Muscle of leg (tissue), 11 donors: ENCODE results near the gene FAM240A. TPM values are rescaled to one million over a fixed set of nuclear protein-coding genes. Genes with fewer than 3 reads are reported as not detected.
"Not testable (repeated sequence)": the region's sequence is repeated elsewhere in the genome, so short reads cannot be mapped to it uniquely, and the experiment has no call there.

Source experiments
- DNase-seq: peaks from one replicate; pipeline ENCODE4 v3.0.0; 2013
- H3K27ac ChIP-seq: one replicate; pipeline ENCODE4 v1.5.1; 2013; ENCODE audit warnings: mild to moderate bottlenecking, low read length, control low read depth
- H3K27me3 ChIP-seq: one replicate; pipeline ENCODE4 v1.6.1; 2013; ENCODE audit warnings: low read length; ENCODE audit not compliant: control insufficient read depth, insufficient read depth
- H3K36me3 ChIP-seq: one replicate; pipeline ENCODE4 v1.6.1; 2013; ENCODE audit warnings: low read length; ENCODE audit not compliant: control insufficient read depth, insufficient read depth
- H3K4me1 ChIP-seq: one replicate; pipeline ENCODE4 v1.6.1; 2013; ENCODE audit warnings: low read length; ENCODE audit not compliant: control insufficient read depth, insufficient read depth
- H3K4me3 ChIP-seq: one replicate; pipeline ENCODE4 v1.5.1; 2013; ENCODE audit warnings: low read length, control low read depth
- H3K9me3 ChIP-seq: replicated peaks from 2 replicates; pipeline ENCODE4 v1.6.1; 2013; ENCODE audit warnings: low read depth, low read length; ENCODE audit not compliant: control insufficient read depth
- WGBS: methylation state at CpG from one replicate; pipeline ENCODE4 v1.1.5; 2013; ENCODE audit warnings: missing lambda C conversion rate; ENCODE audit not compliant: insufficient coverage; 5-methylcytosine and 5-hydroxymethylcytosine counted together
- polyA plus RNA-seq, 8 donors: library from polyadenylated mRNA; unstranded; fragments of 120-200 nt; gene quantifications; one replicate each; pipeline versions ENCODE4 v1.2.1 to v1.2.3, GENCODE V29; 2013; ENCODE audit warnings: inconsistent platforms in 1 of 8, low replicate concordance in 1 of 8; ENCODE audit not compliant: insufficient read length in 8 of 8, insufficient read depth in 1 of 8
- total RNA-seq: library from RNA; stranded (reverse); fragments of 120-200 nt; gene quantifications from one replicate; pipeline ENCODE4 v1.2.4, GENCODE V29; 2013

FAM240A gene
- total and polyA plus RNA-seq, 9 donors, result 0.19 to 0.63 (median 0.25) TPM; not detected in 1

- WGBS, result 56% methylated on average over 7 of the region's 11 CpGs
- no peak for DNase-seq
- Histone ChIP-seq H3K4me1 (peaks cover 9% of the 10 kb centered on the region), H3K9me3 (no peaks in the 10 kb centered on the region), H3K27me3 (peaks cover 43% of the 10 kb centered on the region), H3K4me3 (no peak overlapping the region), H3K36me3 (no peaks in the 10 kb centered on the region), H3K27ac (no peak overlapping the region)
Observed at GRCh38 chr3:46575577-46576222, 36.6 kb upstream of the FAM240A start.

- H3K36me3 ChIP-seq, result no peaks in the 10 kb centered on the region
- H3K9me3 ChIP-seq, result no peaks in the 10 kb centered on the region
- WGBS, result no CpG with 5 or more reads among the region's 10 CpGs
- no peak overlapping the region for H3K4me3 ChIP-seq
- no peak overlapping the region for H3K27ac ChIP-seq
- DNase-seq, result no peak
- H3K4me1 ChIP-seq, result peaks cover 9% of the 10 kb centered on the region
- peaks cover 43% of the 10 kb centered on the region for H3K27me3 ChIP-seq
Observed at GRCh38 chr3:46576386-46576785, 35.9 kb upstream of the FAM240A start.

GRCh38 chr3:46576879-46577278 lies 35.4 kb upstream of the FAM240A start:
- no peak overlapping the region for H3K4me3 ChIP-seq
- peaks cover 9% of the 10 kb centered on the region for H3K4me1 ChIP-seq
- peaks cover 43% of the 10 kb centered on the region for H3K27me3 ChIP-seq
- no peak overlapping the region for H3K27ac ChIP-seq
- H3K9me3 ChIP-seq, result no peaks in the 10 kb centered on the region
- 11% methylated on average over 17 of the region's 21 CpGs for WGBS
- H3K36me3 ChIP-seq, result no peaks in the 10 kb centered on the region
- DNase-seq, result peak; percentile 14

- H3K4me1 ChIP-seq, H3K9me3 ChIP-seq, DNase-seq, H3K27ac ChIP-seq, H3K4me3 ChIP-seq, H3K36me3 ChIP-seq: not testable (repeated sequence)
- H3K27me3 ChIP-seq, result peaks cover 43% of the 10 kb centered on the region
- no CpG with 5 or more reads among the region's 18 CpGs for WGBS
Observed at GRCh38 chr3:46577580-46578249, 34.6 kb upstream of the FAM240A start.

GRCh38 chr3:46578973-46579755 lies 33.2 kb upstream of the FAM240A start:
- H3K4me1 ChIP-seq, result peaks cover 9% of the 10 kb centered on the region
- WGBS, result 34% methylated on average over 8 of the region's 10 CpGs
- no peaks in the 10 kb centered on the region for H3K36me3 ChIP-seq
- no peaks in the 10 kb centered on the region for H3K9me3 ChIP-seq
- no peak overlapping the region for H3K4me3 ChIP-seq
- H3K27me3 ChIP-seq, result peaks cover 43% of the 10 kb centered on the region
- no peak overlapping the region for H3K27ac ChIP-seq
- DNase-seq, result peak; percentile 21

- Histone ChIP-seq H3K9me3 (no peaks in the 10 kb centered on the region), H3K27me3 (peaks cover 43% of the 10 kb centered on the region), H3K27ac (no peak overlapping the region), H3K4me3 (no peak overlapping the region), H3K36me3 (no peaks in the 10 kb centered on the region), H3K4me1 (peaks cover 9% of the 10 kb centered on the region)
- no peak for DNase-seq
- 33% methylated on average over 6 of the region's 14 CpGs for WGBS
Observed at GRCh38 chr3:46579756-46580286, 32.5 kb upstream of the FAM240A start.

DNA sequence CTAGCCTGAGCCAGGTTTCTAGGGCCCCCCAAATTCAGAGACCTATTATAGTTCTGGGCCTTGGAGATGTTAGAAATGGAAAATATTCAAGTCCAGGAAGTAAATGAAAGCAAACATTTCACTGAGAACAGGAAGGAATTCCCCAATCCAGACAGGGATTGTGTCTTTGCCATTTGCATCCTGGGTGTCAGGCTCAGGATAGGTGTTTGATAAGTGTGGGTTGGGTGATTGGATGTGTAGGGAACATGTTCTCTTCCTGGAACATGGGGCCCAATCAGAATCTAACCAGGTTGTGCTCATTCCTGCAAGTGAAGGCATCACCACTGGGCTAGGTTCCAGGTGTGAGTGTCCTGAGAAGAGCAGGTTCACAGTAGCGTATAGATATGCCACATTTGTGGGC lies 31.6 kb upstream of the FAM240A start:
- no peaks in the 10 kb centered on the region for H3K36me3 ChIP-seq

GRCh38 chr3:46584598-46585467 lies 27.5 kb upstream of the FAM240A start:
- 97% methylated on average over 3 of the region's 7 CpGs for WGBS
- H3K4me3 ChIP-seq, result no peak overlapping the region
- no peaks in the 10 kb centered on the region for H3K36me3 ChIP-seq
- H3K27me3 ChIP-seq, result peaks cover 11% of the 10 kb centered on the region
- H3K27ac ChIP-seq, result no peak overlapping the region
- no peaks in the 10 kb centered on the region for H3K4me1 ChIP-seq
- DNase-seq, result no peak
- H3K9me3 ChIP-seq, result no peaks in the 10 kb centered on the region

More for the DNA sequence above, 31.6 kb upstream of the FAM240A start:
- Histone ChIP-seq H3K4me1 (peaks cover 9% of the 10 kb centered on the region), H3K27me3 (peaks cover 35% of the 10 kb centered on the region), H3K27ac (no peak overlapping the region), H3K9me3 (no peaks in the 10 kb centered on the region), H3K4me3 (no peak overlapping the region)
- no peak for DNase-seq
- 80% methylated on average over 1 of the region's 1 CpG for WGBS

- H3K27me3 ChIP-seq, result peaks cover 3% of the 10 kb centered on the region
- no peak overlapping the region for H3K4me3 ChIP-seq
- H3K36me3 ChIP-seq, result no peaks in the 10 kb centered on the region
- 100% methylated on average over 1 of the region's 5 CpGs for WGBS
- no peak for DNase-seq
- H3K9me3 ChIP-seq, result no peaks in the 10 kb centered on the region
- H3K4me1 ChIP-seq, result no peaks in the 10 kb centered on the region
- no peak overlapping the region for H3K27ac ChIP-seq
Observed at GRCh38 chr3:46585799-46586693, 26.3 kb upstream of the FAM240A start.
